ENCODE results near the gene NLGN1.
A peak's percentile ranks its signal among the peaks of the same experiment; 100 is the strongest.

The NLGN1 gene

DNA sequence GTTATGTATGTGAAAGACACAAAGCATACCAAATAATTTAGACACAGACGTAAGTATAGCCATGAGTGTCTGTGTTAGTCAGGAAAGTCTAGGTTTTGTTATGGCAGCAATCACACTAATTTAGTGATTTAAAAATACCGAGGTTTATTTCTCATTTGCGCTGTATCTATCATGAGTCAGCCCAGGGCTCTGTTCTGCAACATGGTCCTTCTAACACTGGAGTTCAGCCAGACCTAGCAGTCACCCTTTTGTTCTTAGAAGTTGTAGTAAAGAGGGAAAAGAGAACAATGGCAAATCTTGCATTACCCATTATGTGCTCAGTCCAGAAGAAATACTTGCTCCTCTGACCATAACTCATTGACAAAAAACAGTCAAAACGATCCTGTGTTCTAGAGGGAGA is 311.5 kb downstream of the NLGN1 start:
- DNase-seq (ENCODE audit: low read depth, low spot score) = no peak

DNA sequence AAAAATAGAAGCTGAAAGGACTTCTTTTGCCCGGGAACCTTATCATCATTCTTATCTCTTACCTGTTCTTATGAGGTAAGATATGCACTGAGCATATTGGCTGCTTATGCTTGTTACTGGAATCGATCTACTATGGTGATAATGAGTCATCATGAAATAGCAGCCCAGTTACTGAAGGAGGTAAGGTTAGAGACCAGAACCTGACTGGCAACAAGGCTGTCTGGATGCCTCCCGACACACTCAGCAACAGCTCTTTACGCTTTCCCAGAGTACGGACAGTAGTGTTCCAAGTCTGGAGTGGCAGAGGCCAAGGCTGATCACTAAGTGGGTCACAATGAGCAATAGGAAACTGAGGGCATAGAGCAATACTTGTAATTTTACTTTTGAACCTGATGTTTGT is 314.1 kb downstream of the NLGN1 start:
- DNase-seq (ENCODE audit: low read depth, low spot score) = no peak

DNA sequence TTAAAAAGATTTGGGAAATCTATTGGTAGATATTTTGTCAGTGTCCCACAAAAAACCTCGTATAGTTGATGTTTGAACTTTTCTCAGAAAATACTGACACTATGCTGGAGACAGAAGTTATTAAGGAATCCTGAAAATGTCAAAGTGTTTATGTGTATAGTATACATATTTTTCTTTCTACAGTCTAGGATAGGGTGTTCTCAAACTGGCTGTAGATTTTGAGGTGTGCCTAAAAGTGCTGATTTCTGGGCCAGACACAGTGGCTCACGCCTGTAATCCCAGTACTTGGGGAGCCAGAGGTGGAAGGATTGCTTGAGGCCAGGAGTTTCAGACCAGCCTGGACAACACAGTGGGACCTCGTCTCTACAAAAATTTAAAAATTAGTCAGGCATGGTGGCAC is 322.0 kb downstream of the NLGN1 start:
- no peak for DNase-seq (ENCODE audit: low read depth, low spot score)

DNA sequence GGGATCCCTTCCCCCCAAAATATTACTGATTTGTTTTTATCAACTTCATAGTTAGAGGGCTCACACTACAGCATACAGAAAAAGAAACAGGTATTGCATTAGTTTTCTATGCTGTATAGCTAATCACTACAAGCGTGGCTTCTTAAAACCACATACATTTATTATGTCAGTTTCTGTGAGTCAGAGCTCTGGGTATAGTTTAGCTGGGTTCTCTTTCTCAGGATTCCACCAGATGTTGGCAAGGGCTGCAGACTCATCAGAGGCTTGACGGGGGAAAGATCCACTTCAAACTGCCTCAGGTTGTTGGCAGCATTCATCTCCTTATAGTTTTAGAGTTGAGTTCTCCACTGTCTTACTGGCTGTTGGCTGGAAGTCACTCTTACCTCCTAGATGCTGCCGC is 328.0 kb downstream of the NLGN1 start:
- DNase-seq (ENCODE audit: low read depth, low spot score) = no peak

DNA sequence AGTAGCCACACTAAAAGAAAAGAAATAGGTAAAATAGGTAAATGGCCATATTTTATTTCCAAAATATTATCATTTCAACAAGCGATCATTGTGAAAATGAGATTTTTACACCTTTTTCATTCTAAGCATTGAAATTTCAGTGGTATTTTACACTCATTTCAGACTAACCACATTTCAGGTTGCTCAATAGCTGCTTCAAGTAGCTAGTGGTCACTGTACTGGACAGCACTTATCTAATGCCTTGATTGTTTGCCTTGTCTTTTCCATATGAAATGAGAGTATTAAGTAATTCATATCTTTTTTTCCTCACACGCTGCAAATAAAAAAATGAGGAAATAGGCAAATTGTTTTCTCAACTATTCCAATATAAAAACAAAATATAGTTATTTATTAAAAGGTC is 332.8 kb downstream of the NLGN1 start:
- no peak for DNase-seq (ENCODE audit: low read depth, low spot score)

DNA sequence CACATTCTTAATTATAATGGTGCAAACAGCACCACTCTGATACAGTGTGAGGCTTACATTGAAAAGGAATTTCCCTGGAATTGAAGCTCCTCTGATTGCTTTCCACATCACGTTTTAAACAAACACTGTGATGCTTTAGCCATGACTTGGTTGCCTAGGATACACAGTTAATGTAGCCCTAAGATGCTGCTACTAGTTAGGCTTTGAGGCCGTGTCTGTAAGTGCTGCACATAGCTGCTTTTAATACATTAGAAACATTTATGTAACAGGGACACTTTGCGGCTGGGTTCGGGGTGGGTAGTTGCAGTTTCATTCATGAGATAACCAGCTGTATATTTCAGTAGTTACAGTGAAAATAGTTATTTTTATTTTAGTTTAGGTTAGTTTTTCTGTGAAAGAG is 334.7 kb downstream of the NLGN1 start:
- no peak for DNase-seq (ENCODE audit: low read depth, low spot score)

DNA sequence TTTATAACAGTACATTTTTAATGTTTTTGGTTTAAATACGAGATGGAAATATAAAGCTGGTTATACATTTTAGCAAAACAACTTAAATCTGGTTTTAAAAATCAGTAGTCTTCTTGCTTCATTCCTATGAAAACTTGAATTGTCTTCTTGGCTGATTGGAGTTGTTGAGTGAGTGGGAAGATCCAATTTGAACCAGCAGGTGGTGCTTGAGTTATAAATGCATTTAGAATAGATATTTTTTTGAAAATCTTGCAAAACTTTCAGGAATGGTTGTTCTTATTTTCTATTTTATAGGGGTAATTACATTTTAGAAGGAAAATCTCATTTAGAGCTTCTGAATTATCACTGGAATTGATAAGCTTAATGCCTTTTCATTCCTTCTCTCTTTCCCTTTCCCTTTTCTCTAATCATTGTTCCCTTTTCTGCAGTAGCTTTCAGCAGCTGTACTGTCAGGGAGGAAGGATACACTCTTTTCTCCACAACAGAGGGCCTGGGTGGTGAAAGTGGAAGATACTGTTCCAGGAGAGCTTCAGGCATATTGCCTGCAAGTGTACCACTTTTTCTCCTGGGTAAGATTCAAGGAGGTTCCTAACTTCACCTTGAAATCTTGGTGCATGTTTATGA is 335.6 kb downstream of the NLGN1 start:
- DNase-seq (ENCODE audit: low read depth, low spot score) = peak; percentile 17

DNA sequence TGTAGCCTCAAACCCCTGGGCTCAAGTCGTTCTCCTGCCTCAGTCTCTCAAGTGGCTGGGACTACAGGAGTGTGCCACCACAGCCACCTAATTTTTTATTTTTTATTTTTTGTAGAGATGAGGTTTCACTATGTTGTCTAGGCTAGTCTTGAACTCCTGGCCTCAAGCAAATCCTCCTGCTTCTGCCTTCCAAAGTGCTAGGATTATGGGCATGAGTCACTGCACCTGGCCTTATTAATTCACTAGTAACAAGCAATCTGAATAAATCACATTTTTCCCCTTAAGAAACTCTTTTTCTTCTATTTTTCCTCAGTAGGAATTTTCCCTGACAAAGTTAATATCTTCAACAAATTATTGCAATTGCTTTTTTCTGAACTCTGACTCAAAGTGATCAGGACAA is 336.9 kb downstream of the NLGN1 start:
- no peak for DNase-seq (ENCODE audit: low read depth, low spot score)

DNA sequence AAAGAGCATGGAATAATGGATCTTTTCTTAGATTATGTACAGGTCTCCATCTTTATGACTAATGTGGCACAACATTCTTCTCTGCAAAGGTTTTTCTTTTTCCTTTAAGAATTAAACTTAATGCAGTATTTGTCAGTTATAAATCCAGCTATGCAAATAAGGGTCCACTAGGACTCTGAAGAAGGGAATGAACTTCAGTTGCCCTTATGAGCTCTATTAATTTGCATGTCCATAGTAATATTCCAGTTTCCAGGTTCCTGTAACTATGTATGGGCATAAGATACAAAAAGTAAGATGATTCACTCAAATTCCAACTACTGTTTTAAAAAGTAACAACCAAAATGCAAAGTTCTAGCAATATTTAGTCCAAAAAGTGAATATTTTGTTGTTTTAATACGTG is 337.4 kb downstream of the NLGN1 start:
- no peak for DNase-seq (ENCODE audit: low read depth, low spot score)

DNA sequence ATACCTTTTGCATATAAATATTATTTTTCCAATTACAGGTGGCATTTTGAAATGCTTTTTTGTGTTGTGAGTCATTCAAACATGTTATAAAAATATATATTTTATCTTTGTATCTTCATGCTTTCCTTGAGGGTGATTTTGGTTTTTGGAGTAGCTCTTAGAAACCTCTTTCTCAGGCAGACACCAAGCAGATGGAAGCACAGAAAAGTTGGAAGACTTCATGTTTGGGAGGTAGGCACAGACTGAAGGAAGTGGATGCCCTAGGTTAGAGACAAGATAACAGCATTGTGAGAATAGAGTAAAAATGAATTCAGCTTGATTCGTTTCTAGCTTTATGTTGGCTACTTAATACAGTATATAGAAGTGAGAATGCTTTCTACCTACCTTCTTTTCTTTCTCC is 338.3 kb downstream of the NLGN1 start:
- DNase-seq (ENCODE audit: low read depth, low spot score) = no peak

DNA sequence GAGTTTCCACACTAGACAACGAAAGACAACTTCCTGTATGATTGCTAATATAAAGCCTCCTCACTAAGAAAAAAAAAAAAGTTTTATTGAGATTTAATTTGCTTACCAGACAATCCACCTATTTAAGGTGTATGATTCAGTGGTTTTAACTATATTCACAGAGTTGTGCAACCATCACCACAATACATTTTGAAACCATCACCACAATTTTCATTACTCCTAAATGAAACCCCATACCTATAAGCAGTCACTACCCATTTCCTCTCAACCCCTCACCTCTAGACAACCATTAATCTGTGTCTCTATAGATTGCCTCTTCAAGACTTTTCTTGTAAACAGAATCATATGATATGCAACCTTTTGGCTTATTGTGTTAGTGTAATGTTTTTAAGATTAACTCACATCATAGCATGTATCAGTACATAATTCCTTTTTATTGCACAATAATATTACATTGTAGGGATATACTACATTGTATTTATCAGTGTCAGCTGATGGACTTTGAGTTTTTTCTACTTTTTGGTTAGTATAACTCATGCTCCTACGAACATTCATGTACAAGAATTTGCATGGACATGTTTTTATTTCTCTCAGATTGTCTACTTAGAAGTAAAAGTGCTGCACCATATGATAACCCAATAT is 339.7 kb downstream of the NLGN1 start:
- DNase-seq (ENCODE audit: low read depth, low spot score) = no peak

DNA sequence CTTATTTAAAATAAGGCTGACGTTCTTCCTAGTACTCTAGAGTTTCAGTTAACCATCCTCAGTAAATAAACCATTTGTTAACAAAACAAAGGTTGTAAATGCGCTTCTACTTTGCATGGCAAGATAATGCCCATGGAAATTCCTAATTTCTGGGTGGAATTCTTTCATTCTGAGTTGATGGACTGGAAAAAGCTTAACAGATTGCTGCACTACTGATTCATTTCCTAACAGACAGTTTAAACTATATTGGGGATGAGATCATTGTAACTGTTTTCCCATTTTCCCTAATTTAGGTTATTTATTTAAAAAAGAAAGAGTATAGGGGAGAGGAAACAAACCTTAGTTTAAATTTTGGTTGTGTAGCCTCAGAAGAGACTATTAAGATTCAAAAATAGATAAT is 342.2 kb downstream of the NLGN1 start:
- no peak for DNase-seq (ENCODE audit: low read depth, low spot score)

DNA sequence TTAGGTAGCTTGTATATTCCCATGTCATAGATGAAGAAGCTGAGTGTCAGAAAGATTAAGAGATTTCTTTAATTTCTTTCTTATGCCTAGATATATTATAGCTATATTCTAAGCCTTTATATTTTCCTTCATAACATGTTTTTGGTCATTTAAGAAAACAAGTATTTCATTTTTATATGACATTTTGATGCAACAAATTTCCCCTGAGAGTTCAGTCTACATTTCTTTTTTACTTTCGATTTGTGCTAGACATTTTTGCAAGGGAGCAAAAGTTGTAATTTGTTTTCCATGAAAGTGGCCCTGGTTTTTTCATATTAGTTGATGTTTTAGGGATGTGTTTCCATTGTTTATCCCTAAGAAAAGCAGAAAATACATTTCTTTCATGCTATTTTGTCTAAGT is 344.9 kb downstream of the NLGN1 start:
- DNase-seq (ENCODE audit: low read depth, low spot score) = no peak

DNA sequence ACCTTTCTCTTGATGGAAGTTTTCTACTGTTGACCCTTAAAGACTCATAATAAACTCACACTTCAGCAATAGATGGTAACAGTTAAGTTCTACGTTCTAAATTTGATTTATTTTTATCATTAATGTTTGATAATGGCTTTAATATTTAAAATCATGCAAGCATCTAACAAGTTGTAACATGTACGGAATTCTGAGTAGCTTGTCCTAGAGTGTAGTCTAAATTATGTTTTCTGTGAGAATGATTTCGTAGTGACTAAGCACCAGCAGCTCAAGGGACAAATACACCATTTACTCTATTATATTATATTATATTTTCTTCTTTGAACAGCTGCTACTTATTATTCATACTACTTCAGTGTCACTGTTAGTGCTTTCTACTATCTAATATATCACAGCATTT is 345.6 kb downstream of the NLGN1 start:
- no peak for DNase-seq (ENCODE audit: low read depth, low spot score)

DNA sequence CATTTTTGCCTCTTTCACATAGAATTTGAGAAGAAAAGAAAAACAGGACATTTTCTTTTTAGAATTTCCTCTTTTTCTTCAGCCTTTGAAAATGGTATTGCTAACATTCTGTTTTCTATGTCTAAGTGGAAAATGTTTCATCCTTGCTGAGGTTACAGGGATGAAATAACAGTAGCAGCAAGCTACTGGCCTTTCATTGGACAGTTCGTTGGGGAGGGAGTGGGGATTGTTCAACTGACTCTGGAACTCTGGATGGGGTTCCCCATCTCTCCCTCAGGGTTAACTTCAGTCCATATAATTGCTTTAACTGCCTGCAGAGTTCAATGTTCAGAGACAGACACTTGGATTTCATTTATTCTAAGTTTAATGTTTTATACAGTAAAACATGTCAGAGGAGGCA is 346.0 kb downstream of the NLGN1 start:
- DNase-seq (ENCODE audit: low read depth, low spot score) = no peak

DNA sequence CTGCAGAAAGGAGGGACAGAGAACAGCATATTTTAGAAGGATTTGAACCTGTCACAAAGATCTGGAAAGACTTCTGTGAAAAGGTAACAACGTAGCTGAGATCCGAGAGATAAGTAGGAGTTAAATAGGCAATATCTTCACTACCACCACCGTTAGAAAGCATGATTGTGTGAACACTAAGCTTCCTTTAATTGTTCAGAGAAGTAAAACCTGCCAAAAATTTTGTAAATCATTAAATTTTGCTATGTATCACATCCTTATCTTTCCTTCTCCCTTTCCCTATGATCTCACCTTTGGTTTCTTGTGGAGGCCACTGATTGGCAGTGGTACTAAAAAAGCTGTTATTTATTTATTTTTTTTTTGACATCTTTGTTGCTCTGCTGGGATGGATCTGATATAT is 346.9 kb downstream of the NLGN1 start:
- no peak for DNase-seq (ENCODE audit: low read depth, low spot score)

DNA sequence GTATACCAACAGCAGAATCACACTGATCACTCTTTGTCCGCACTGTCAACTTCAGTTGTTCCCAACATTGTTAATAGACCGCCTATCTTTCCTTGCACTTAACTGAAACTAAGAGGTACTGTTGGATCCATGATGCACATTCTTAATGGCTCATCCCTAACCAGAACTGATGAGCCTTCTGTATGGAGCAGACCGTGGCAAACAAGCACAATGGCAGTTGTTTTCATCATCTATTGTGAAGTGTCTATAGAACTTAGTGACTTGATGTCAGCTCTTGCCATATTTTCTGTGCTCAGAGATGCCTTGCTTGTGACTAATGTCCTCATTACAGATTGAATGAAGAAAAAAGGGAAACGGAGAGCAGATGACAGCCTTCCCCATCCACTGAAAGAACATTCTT is 347.4 kb downstream of the NLGN1 start:
- DNase-seq (ENCODE audit: low read depth, low spot score) = no peak

DNA sequence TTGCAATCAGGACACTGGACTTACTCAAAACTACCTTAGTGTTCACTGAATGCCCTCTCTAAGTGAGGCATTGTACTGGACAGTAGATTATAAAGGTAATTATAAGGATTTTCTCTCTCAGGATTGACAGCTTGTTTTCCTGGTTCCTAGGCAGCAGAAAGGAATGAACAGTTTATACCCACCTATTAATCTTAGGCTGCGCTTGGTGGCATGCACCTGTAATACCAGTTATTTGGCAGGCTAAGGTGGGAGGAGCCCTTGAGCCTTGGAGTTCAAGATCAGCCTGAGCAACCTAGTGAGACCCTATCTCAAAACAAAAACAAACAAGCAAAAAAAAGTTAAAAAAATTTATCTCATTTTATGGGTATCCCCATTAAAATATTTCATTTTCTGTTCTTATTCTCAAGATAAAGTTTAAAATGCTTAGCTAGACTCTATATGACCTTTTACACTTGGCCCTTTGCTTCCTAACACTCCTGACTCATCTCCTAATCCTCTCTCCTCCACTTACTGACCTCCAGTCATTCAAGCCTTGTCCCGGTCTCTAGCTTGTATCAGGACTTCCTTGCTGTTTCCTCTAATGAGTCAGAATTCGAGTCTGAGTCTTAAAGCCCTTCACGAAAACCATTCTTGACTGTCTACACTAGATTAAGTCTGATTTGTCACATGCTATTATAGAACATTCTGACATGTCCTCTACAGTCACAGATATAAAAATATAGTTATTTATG is 348.6 kb downstream of the NLGN1 start:
- DNase-seq (ENCODE audit: low read depth, low spot score) = no peak

DNA sequence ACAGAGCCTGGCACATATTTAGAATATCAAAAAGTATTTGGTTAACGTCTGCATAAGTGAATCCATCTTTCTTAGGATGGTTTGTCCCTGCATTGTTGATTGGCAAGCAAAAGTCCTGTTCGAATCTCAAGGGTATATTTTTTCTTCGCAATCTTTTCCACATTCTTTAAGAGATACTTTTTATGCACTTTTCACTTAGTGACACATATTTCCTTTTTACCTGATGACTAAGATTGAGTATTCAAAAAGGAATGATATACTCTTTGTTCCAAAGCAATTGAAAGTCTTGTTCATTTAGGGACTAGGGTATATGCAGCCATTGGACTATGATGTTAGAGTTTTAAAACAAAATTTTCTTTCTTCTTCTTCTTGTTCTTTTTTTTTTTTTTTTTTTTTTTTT is 349.9 kb downstream of the NLGN1 start:
- DNase-seq (ENCODE audit: low read depth, low spot score) = no peak

DNA sequence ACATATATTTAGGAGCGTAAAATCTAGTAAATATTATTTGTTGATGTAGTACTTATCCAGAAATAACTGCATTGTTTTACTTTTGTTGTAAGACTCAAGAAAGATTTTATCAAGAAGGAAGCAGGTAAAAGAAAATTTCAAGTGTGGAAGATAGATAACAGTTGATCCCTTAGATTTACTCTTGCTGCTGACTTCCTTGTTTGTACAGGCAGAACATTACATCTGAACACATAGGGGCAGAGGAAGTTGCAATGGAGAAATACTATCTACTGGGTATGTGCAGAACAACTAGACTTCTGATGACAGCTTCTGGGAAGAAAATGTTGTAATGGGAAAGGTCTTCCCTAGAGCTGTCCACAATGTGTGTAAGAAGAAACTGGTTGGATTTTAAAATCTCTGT is 350.6 kb downstream of the NLGN1 start:
- no peak for DNase-seq (ENCODE audit: low read depth, low spot score)

DNA sequence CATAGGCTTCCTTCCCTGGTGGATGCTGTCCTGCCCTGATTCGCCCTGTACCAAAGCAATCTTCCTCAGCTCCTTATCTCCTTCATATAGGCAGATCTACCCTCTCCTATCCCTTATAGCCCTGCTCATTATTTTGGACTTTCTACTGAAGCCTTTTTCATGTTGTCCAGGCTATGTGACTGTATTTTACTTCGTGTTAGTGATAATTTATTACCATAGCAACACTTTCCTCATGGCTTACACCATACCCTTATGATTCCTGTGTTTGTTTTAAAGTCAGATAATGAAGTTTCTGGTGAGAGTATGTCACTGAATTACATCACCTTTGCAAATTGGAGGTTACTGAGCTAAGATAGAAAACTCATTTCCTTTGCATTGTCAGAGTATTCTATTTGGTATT is 352.6 kb downstream of the NLGN1 start:
- DNase-seq (ENCODE audit: low read depth, low spot score) = no peak

DNA sequence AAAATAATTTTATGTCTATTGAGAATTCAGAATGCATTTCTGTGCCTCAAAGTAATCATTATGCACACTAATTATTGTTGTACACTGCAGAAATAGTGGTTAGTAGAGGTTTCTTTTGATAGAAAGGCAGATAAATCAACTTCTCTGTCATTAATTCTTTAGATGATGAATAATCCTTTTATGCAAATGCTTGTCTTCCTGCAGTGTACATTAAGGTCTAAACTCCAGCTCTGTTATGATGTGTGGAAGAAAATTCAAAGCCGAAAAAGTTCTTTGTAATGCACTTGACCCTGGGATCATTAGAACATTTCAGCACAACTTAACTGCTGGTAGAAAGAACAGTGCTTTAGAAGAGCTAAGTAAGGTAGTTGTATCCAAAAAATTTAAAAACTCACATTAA is 353.0 kb downstream of the NLGN1 start:
- DNase-seq (ENCODE audit: low read depth, low spot score) = no peak

DNA sequence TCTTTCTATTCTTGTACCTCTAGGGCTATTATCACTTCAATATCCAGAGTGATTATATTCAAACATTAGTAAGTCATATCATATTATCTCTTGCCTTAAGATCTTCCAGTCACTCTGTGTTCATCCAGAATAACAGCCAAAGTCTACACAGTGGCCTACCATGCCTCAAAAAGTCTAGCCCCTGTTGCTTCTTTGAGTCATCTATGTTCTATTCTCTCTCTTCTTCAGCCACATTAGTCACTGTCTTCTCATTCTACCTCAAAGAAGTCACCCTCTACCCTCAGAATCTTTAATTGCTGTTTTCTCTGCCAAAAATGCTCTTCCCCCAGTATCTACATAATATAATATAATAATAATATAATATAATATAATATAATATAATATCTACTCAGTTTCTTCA is 356.0 kb downstream of the NLGN1 start:
- DNase-seq (ENCODE audit: low read depth, low spot score) = no peak

Data from smooth muscle cell of the brain vasculature (primary cell).